ENCODE results near the gene SEC61B. TPM values are rescaled to one million over a fixed set of nuclear protein-coding genes. Genes with fewer than 3 reads are reported as not detected.
A peak's percentile ranks its signal among the peaks of the same experiment; 100 is the strongest.

Gene SEC61B
- polyA plus RNA-seq (2011; rRNA removed) = 207 and 221 TPM in 2 replicates
- polyA minus RNA-seq (2011; rRNA and poly(A)+ RNA removed) = 38.3 and 61.4 TPM in 2 replicates

GRCh38 chr9:99221621-99222415 lies at the start of gene SEC61B, which contains the start of gene ALG2:
SEC61B (plus strand) TSS chr9:99222282; CDS start chr9:99222364, 82 bp downstream.
ALG2 (minus strand) TSS chr9:99221942; CDS start chr9:99221894, 48 bp downstream.
- DNase-seq (ENCODE audit: low read depth, low spot score) = peak; percentile 91
- no peaks in the 10 kb centered on the region; the same call in 1 of the 2 replicates for H3K9me3 ChIP-seq (ENCODE audit: control insufficient read depth, insufficient read depth, low read length)
- TF ChIP-seq, protein P1, sequence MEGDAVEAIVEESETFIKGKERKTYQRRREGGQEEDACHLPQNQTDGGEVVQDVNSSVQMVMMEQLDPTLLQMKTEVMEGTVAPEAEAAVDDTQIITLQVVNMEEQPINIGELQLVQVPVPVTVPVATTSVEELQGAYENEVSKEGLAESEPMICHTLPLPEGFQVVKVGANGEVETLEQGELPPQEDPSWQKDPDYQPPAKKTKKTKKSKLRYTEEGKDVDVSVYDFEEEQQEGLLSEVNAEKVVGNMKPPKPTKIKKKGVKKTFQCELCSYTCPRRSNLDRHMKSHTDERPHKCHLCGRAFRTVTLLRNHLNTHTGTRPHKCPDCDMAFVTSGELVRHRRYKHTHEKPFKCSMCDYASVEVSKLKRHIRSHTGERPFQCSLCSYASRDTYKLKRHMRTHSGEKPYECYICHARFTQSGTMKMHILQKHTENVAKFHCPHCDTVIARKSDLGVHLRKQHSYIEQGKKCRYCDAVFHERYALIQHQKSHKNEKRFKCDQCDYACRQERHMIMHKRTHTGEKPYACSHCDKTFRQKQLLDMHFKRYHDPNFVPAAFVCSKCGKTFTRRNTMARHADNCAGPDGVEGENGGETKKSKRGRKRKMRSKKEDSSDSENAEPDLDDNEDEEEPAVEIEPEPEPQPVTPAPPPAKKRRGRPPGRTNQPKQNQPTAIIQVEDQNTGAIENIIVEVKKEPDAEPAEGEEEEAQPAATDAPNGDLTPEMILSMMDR (IDR thresholded peaks at IDR 0.05; ENCODE audit: low read depth, low read length) = no peak
- H3K4me3 ChIP-seq (ENCODE audit: low read depth, low read length) = peak within 1 kb of the TSS; percentile 98
- peak within 1 kb of the TSS; percentile 99 for H3K27ac ChIP-seq (ENCODE audit: low read depth, low read length)
- POLR2A ChIA-PET = interaction anchor here (0.6 to 2.3 kb wide), 10 partner anchors 11 to 682 kb away, joined by 3 to 22 read pairs (median 4); no protein-coding TSS in a partner anchor
- CTCF ChIA-PET = interaction anchor here (0.6 to 2.1 kb wide), 5 partner anchors 10 to 49 kb away, joined by 3 to 21 read pairs (median 7); no protein-coding TSS in a partner anchor
- no peaks in the 10 kb centered on the region for H3K27me3 ChIP-seq (ENCODE audit: control insufficient read depth, insufficient read depth, low read length)

DNA sequence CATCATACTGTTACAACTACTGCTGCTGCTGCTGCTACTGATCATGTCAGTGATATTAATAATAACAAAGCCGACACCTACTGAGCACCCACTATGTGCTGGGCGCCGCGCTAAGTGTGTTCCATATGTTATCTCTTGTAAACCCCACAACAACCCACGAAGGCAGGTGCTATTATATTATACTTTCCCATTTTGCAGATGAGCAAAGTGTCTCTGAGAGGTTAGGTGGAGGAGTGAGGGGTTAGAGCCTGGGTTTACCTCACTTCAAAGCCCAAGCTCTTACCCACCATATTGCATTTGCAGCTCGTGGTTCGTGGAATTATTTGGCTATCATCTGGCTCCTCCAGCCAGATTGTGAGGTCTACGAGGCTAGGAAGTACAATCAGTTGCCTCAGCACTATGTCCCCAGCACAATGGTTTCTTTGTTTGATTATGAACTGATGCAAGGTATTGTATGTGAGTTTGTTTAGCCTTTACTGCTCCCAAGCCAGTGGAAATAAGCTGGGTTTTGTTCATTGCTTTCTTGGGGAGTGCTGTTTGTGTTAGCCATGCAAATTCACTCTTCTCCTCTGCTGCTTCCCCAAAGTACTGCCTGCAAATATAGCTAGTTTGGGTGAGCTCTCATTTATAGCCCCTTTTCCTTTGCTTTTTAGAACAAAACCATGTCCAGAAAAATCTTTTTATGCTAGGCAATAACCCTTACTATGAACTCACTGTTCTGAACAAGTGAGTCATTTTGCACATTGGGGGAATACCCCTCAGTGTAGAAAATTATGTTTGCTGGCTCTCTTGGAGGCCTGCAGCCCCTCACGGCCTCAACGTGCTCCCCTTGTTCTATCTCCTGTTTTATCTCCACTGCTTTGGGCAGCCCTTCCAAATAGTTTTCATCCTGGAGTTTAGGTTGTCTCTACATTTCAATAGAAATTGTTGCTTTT lies 48.2 kb upstream of the SEC61B start:
- no peaks in the 10 kb centered on the region for H3K9me3 ChIP-seq (ENCODE audit: control insufficient read depth, insufficient read depth, low read length)
- peaks cover 10% of the 10 kb centered on the region for H3K27me3 ChIP-seq (ENCODE audit: control insufficient read depth, insufficient read depth, low read length)
- ChIA-PET CTCF (interaction anchor here (0.9 to 3.3 kb wide), 3 partner anchors 9 to 14 kb away, joined by 4 to 30 read pairs (median 6); no protein-coding TSS in a partner anchor), POLR2A (interaction anchor here (0.8 kb wide), 1 partner anchor 48 kb away, joined by 4 read pairs; the partner anchor contains the start of genes ALG2 and SEC61B)
- H3K27ac ChIP-seq (ENCODE audit: low read depth, low read length) = no peak overlapping the region
- no peak for DNase-seq (ENCODE audit: low read depth, low spot score)
- TF ChIP-seq, protein P1 (IDR thresholded peaks at IDR 0.05; ENCODE audit: low read depth, low read length) = no peak
- H3K4me3 ChIP-seq (ENCODE audit: low read depth, low read length) = no peak overlapping the region

GRCh38 chr9:99176527-99177013 lies 45.5 kb upstream of the SEC61B start:
- Histone ChIP-seq H3K27ac (ENCODE audit: low read depth, low read length) (no peak overlapping the region), H3K27me3 (ENCODE audit: control insufficient read depth, insufficient read depth, low read length) (peaks cover 4% of the 10 kb centered on the region), H3K4me3 (ENCODE audit: low read depth, low read length) (no peak overlapping the region), H3K9me3 (ENCODE audit: control insufficient read depth, insufficient read depth, low read length) (no peaks in the 10 kb centered on the region)
- CTCF ChIA-PET = interaction anchor here (0.6 to 2.2 kb wide), 3 partner anchors 8 to 1418 kb away, joined by 4 to 9 read pairs (median 5); no protein-coding TSS in a partner anchor
- TF ChIP-seq, protein P1 (IDR thresholded peaks at IDR 0.05; ENCODE audit: low read depth, low read length) = no peak
- DNase-seq (ENCODE audit: low read depth, low spot score) = no peak
- POLR2A ChIA-PET = no interaction called here

GRCh38 chr9:99177576-99178366 lies 44.3 kb upstream of the SEC61B start:
- CTCF ChIA-PET = interaction anchor here (1.4 to 2.2 kb wide), 2 partner anchors 7 to 15 kb away, joined by 5 to 9 read pairs; no protein-coding TSS in a partner anchor
- Histone ChIP-seq H3K27ac (ENCODE audit: low read depth, low read length) (no peak overlapping the region), H3K27me3 (ENCODE audit: control insufficient read depth, insufficient read depth, low read length) (no peaks in the 10 kb centered on the region), H3K4me3 (ENCODE audit: low read depth, low read length) (no peak overlapping the region), H3K9me3 (ENCODE audit: control insufficient read depth, insufficient read depth, low read length) (no peaks in the 10 kb centered on the region)
- TF ChIP-seq, protein P1 (IDR thresholded peaks at IDR 0.05; ENCODE audit: low read depth, low read length) = no peak
- POLR2A ChIA-PET = no interaction called here
- no peak for DNase-seq (ENCODE audit: low read depth, low spot score)
